ENCODE results near the gene TMA7. TPM values are rescaled to one million over a fixed set of nuclear protein-coding genes. Genes with fewer than 3 reads are reported as not detected.
A peak's percentile ranks its signal among the peaks of the same experiment; 100 is the strongest.
"Not testable (repeated sequence)": the region's sequence is repeated elsewhere in the genome, so short reads cannot be mapped to it uniquely, and the experiment has no call there.

The TMA7 gene
- polyA plus RNA-seq, 1 donor, result 160 TPM

GRCh38 chr3:48467473-48468267 is 27.6 kb downstream of the TMA7 start:
- DNase-seq (ENCODE audit: low read depth), result no peak

DNA sequence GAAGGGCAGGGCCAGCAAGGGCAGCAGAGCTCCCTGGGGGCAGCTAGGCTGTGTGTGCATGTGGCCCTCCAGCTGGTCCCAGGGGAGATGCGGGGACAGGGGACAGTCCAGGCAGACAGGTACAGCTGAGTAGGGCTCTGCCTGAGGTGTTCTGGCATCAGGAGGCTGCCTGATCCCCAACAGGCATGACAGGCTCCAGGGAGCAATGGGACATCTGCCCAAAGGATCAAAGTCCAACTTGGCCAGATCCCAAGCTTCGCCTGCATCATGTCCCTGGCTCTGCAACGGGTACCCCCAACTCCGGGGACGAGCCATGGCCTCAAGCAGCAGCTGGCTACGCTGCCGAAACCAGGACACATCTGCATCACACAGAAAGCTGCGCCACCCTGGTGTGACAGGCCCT is 28.3 kb downstream of the TMA7 start:
- no peak for DNase-seq (ENCODE audit: low read depth)

- DNase-seq (ENCODE audit: low read depth), result no peak
These were observed 29.2 kb downstream of the TMA7 start for GRCh38 chr3:48469046-48469915.

DNA sequence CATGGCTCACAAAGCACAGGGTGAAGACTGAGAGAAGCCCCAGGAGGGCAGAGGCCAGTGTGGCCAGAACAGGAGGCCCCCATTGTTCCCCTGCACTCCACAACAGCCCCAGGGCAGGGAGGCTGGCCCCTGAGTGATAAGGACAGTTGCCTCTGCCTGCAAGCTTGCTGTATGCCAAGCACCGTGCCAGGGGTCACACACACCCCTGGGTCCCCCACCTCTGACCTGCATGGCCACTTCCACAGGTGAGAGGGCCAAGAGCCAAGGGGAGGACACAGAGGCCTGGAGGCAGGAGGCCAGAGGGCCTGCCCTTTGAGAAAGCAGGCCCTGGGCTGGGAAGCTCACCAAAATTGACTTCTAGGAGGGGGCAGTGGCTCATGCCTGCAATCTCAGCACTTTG is 30.2 kb downstream of the TMA7 start:
- DNase-seq (ENCODE audit: low read depth), result no peak

DNA sequence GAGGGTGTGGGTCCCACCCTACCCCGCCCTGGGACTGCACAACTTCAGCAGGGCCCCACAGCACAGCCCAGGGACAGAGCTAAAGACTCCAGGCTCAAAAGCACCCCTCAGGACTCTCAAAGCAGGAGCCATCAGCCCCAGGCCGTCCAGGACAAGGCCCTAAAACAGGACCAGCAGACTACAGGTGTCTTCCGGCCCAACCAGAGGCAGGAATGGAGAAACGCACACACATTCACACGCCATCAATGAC is 32.5 kb downstream of the TMA7 start:
- DNase-seq (ENCODE audit: low read depth), result no peak

GRCh38 chr3:48472923-48473616 is 33.0 kb downstream of the TMA7 start:
- peak; percentile 81 for DNase-seq (ENCODE audit: low read depth)

GRCh38 chr3:48473617-48473952 is 33.5 kb downstream of the TMA7 start:
- no peak for DNase-seq (ENCODE audit: low read depth)

- not testable (repeated sequence) for DNase-seq (ENCODE audit: low read depth)
These were observed 34.0 kb downstream of the TMA7 start for GRCh38 chr3:48474031-48474430.

DNA sequence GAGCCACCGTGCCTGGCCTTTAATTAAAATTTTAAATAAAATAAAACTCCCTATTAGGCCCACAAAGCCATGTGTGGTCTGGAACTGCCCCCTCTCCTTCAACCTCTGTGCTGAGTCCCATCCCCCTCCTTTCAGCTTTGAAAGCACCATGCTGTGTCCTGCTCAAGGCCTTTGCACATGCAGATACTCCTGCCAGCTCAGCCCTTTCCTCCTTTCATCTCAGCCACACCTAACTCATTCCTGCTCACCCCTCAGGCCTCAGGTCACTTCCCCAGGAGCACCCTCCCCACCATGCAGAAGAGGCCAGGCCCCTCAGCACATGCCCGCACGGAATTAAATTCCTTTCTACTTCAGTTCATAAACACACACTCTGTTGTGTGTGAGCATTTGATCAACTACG is 34.6 kb downstream of the TMA7 start:
- no peak for DNase-seq (ENCODE audit: low read depth)

- no peak for DNase-seq (ENCODE audit: low read depth)
These were observed 35.1 kb downstream of the TMA7 start for GRCh38 chr3:48475188-48475587.

GRCh38 chr3:48476426-48477053 is 36.5 kb downstream of the TMA7 start:
- DNase-seq (ENCODE audit: low read depth), result no peak

DNA sequence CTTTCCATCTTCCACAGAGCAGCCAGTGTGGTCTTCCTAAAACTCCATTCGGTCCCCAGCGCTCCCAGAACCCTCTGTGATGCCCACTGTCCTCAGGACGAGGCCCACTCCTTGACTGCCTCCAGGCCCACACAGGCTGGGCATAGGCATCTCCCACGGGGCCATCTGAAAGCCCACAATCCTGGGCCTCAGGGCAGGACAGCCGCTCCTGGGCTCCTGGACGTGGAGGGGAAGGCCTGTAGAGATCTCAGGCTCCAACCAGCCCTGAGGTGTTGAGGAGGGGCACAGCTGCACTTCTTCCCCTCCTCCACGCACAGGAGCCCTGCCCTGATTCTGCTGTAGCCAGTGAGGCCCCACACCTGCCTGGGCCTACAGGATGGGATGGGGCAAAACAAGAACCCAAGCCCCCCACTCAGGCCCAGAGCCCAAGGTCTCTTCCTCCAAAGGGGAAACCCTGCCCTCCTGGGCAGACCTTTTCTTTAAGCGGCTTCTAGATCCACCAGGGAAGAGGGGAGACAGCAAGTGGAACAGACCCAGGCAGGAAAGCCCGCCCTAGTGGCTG is 38.0 kb downstream of the TMA7 start:
- no peak for DNase-seq (ENCODE audit: low read depth)

DNA sequence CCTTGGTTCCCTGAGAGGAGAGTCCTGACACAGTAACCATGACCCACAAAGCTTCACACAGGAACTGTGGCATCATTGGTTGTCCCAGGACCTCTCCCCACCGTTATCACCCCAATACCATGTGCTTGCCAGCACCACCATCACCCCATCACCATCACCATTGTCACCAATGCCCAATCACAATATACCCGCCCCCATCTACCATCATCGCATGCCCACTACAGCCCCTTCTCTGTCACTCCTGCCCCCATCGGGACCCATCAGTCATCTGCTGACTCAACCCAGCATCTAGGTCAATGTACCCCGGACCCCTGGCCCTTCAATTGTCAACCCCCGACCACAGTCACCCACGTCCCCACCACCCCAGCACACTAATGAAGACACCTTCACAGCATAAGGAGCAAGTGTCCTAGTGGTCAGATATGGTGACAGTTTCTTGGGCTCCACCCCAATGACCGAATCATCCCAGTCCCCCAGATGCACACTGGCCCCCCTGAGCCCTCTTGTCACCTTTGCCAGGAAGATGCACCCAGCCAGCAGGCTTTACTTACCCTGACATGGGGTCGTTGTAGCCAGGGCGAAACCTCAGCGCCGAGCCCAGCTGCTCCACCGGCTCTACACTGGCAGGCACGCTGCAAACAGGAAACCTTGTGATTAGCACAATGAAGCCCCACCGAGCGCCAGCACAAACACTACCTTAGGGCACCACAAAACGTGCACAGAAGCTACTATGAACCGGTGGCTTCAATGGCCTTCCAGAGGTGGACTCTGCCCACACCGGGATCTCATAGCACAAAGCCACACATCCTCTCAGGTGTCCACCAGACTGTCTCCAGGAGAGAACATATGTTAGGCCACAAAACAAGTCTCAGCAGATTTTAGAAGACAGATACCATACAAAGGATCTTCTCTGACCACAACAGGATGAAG is 38.8 kb downstream of the TMA7 start:
- no peak for DNase-seq (ENCODE audit: low read depth)

- not testable (repeated sequence) for DNase-seq (ENCODE audit: low read depth)
These were observed 40.8 kb downstream of the TMA7 start for GRCh38 chr3:48480891-48481290.

DNA sequence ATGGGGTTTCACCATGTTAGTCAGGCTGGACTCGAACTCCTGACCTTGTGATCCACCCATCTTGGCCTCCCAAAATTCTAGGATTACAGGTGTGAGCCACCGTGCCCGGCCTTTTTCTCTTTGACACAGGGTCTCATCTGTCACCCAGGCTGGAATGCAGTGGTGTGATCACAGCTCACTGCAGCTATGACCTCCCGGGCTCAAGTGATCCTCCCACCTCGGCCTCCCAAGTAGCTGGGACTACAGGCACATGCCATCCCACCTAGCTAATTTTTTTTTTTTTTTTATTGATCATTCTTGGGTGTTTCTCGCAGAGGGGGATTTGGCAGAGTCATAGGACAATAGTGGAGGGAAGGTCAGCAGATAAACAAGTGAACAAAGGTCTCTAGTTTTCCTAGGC is 42.8 kb downstream of the TMA7 start:
- DNase-seq (ENCODE audit: low read depth), result not testable (repeated sequence)

DNA sequence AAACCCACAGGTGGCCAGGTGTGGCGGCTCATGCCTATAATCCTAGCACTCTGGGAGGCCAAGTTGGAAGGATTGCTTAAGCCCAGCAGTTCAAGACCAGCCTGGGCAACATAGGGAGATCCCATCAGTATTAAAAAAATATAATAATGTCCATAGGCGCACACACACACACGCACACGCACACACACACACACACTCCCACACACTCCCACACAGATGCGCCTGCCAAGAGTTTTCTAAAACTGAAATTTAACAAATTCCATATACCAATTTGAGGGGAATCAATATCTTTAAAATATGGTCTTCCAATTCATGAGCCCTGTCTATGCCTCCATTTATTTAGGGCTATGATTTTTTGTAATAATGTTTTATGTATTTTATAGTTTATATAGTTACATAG is 46.9 kb downstream of the TMA7 start:
- DNase-seq (ENCODE audit: low read depth), result no peak

GRCh38 chr3:48492461-48493202 is 52.6 kb downstream of the TMA7 start:
- DNase-seq (ENCODE audit: low read depth), result no peak

GRCh38 chr3:48493203-48493501 is 53.1 kb downstream of the TMA7 start:
- no peak for DNase-seq (ENCODE audit: low read depth)

Measured in forelimb muscle (tissue), 1 donor.